ENCODE data around the gene CCKAR.

CCKAR gene

GRCh38 chr4:26458157-26458561 lies 32.1 kb downstream of the CCKAR start:
- peak; percentile 85 to 90 for DNase-seq

GRCh38 chr4:26457412-26457811 lies 32.9 kb downstream of the CCKAR start:
- no peak for DNase-seq

- no peak for DNase-seq
These were observed 34.7 kb downstream of the CCKAR start for GRCh38 chr4:26455571-26455970.

- DNase-seq = no peak
These were observed 35.3 kb downstream of the CCKAR start for GRCh38 chr4:26454961-26455360.

GRCh38 chr4:26452565-26453531 lies 37.4 kb downstream of the CCKAR start:
- DNase-seq = no peak

GRCh38 chr4:26451597-26451996 lies 38.7 kb downstream of the CCKAR start:
- no peak for DNase-seq

- DNase-seq = no peak
These were observed 39.9 kb downstream of the CCKAR start for GRCh38 chr4:26450418-26450817.

GRCh38 chr4:26447378-26447777 lies 42.9 kb downstream of the CCKAR start:
- peak in 1 of 2 experiments; percentile 9 for DNase-seq

GRCh38 chr4:26441771-26442170 lies 48.5 kb downstream of the CCKAR start:
- DNase-seq = no peak

- DNase-seq = no peak
These were observed 49.2 kb downstream of the CCKAR start for GRCh38 chr4:26441102-26441501.

- DNase-seq = no peak
These were observed 56.1 kb downstream of the CCKAR start for GRCh38 chr4:26434030-26434639.

- no peak for DNase-seq
These were observed 56.7 kb downstream of the CCKAR start for GRCh38 chr4:26433556-26433955.

GRCh38 chr4:26432419-26432818 lies 57.9 kb downstream of the CCKAR start:
- no peak for DNase-seq

GRCh38 chr4:26431461-26432180 lies 58.7 kb downstream of the CCKAR start:
- DNase-seq = no peak

Measured in Kasumi-1 (cell line).